HCT116 (cell line): Measurements from ENCODE around the gene GJC1. TPM values are rescaled to one million over a fixed set of nuclear protein-coding genes. Genes with fewer than 3 reads are reported as not detected.

ENCODE experiments used
- ATAC-seq: fragments of 200-7000 bp; cut with Tn5 transposase; 2 replicates; pipeline ENCODE4 v1.9.1; 2020; ENCODE audit warnings: mild to moderate bottlenecking, moderate library complexity
- BruUV-seq: library from RNA; stranded (reverse); fragments of 400-500 nt; replicated peaks from 2 replicates; lab custom pipeline; 2021; lab: Mats Ljungman, UMichigan
- CTCF ChIA-PET: fragments of 300-600 bp; sonication (Branson Sonifier 250); formaldehyde crosslinking; loops from one replicate; lab custom pipeline; 2021; ENCODE audit warnings: antibody characterized with exemption; lab: Charles Lee
- POLR2A ChIA-PET: fragments of 300-600, 350-600 bp; sonication (Branson Sonifier 250); formaldehyde crosslinking; loops from one replicate; lab custom pipeline; 2021; ENCODE audit warnings: antibody characterized with exemption; lab: Charles Lee
- RAD21 ChIA-PET, 2 experiments: fragments of 300-600 bp; sonication (Branson Sonifier 250); formaldehyde crosslinking; loops; one replicate each; lab custom pipeline; 2023; ENCODE audit warnings: low total read pairs in 2 of 2; ENCODE audit not compliant: uncharacterized antibody in 2 of 2, unreplicated experiment in 2 of 2, low non-redundant PET in 1 of 2; lab: Charles Lee
- DNase-seq: peaks from one replicate; pipeline ENCODE4 v3.0.0-alpha.2; 2010; ENCODE audit warnings: low read depth, low spot score
- H2AFZ ChIP-seq: fragments of 200-600 bp; shearing (Covaris generic), sonication (generic); 2 replicates; pipeline ENCODE4 v1.6.1; 2017; ENCODE audit warnings: low read depth, mixed run types, mixed read lengths, antibody characterized with exemption, low read length; ENCODE audit not compliant: poor library complexity, severe bottlenecking
- H3K27ac ChIP-seq: 2 replicates; pipeline ENCODE4 v1.5.1; 2012; ENCODE audit warnings: low read depth, low read length
- H3K27me3 ChIP-seq: fragments of 200-600 bp; sonication (generic); 2 replicates; pipeline ENCODE4 v1.6.1; 2016; ENCODE audit warnings: mixed run types, low read length, mixed read lengths; ENCODE audit not compliant: insufficient read depth
- H3K36me3 ChIP-seq, 2 experiments: fragments of 200-500 bp in 1 of 2; fragments of 200-600 bp in 1 of 2; sonication (Bioruptor generic) in 1 of 2; sonication (generic) in 1 of 2; 2 replicates each; pipeline versions ENCODE4 v1.5.1 to v1.6.1; 2014 to 2016; ENCODE audit warnings: low read length in 2 of 2, inconsistent platforms in 1 of 2, mixed read lengths in 1 of 2, mixed run types in 1 of 2; ENCODE audit not compliant: insufficient read depth in 2 of 2, control insufficient read depth in 1 of 2
- H3K4me1 ChIP-seq, 2 experiments: fragments of 200-600 bp in 1 of 2; sonication (generic) in 1 of 2; 2 replicates each; pipeline versions ENCODE4 v1.5.1 to v1.6.1; 2012 to 2017; ENCODE audit warnings: low read length in 2 of 2, inconsistent platforms in 1 of 2, mild to moderate bottlenecking in 1 of 2, mixed read lengths in 1 of 2, mixed run types in 1 of 2, moderate library complexity in 1 of 2; ENCODE audit not compliant: insufficient read depth in 2 of 2, control insufficient read depth in 1 of 2
- H3K4me2 ChIP-seq: fragments of 200-600 bp; sonication (generic); 2 replicates; pipeline ENCODE4 v1.6.1; 2017; ENCODE audit warnings: mixed run types, low read length, mixed read lengths
- H3K4me3 ChIP-seq, 2 experiments: fragments of 200-600 bp in 1 of 2; sonication (generic) in 1 of 2; replicated peaks in 1 of 2; 2 replicates each; pipeline ENCODE4 v1.5.1; 2011 to 2016; ENCODE audit warnings: low read length in 2 of 2, control low read depth in 1 of 2, low read depth in 1 of 2, mild to moderate bottlenecking in 1 of 2, mixed read lengths in 1 of 2, mixed run types in 1 of 2
- H3K79me2 ChIP-seq: fragments of 200-600 bp; sonication (generic); 2 replicates; pipeline ENCODE4 v1.6.1; 2017; ENCODE audit warnings: mild to moderate bottlenecking, mixed run types, low read length, moderate library complexity, mixed read lengths; ENCODE audit not compliant: insufficient read depth
- H3K9ac ChIP-seq: fragments of 200-600 bp; sonication (generic); 2 replicates; pipeline ENCODE4 v1.6.1; 2016; ENCODE audit warnings: low read length, mixed read lengths
- H3K9me2 ChIP-seq: fragments of 200-600 bp; sonication (generic), shearing (Covaris generic); 2 replicates; pipeline ENCODE4 v1.6.1; 2017; ENCODE audit warnings: mixed run types, mild to moderate bottlenecking, moderate library complexity; ENCODE audit not compliant: insufficient read depth
- H3K9me3 ChIP-seq, 2 experiments: fragments of 200-500 bp in 1 of 2; fragments of 200-600 bp in 1 of 2; sonication (Bioruptor generic) in 1 of 2; sonication (generic) in 1 of 2; 2 replicates each; pipeline ENCODE4 v1.6.1; 2014 to 2017; ENCODE audit warnings: low read length in 2 of 2, mixed read lengths in 2 of 2, inconsistent platforms in 1 of 2, low read depth in 1 of 2, mild to moderate bottlenecking in 1 of 2, mixed run types in 1 of 2, moderate library complexity in 1 of 2; ENCODE audit not compliant: control insufficient read depth in 1 of 2, insufficient read depth in 1 of 2
- H4K20me1 ChIP-seq: fragments of 200-600 bp; sonication (generic), shearing (Covaris generic); 2 replicates; pipeline ENCODE4 v1.6.1; 2017; ENCODE audit warnings: mixed run types, mild to moderate bottlenecking, moderate library complexity; ENCODE audit not compliant: insufficient read depth
- CEBPB ChIP-seq: IDR thresholded peaks from 2 replicates; pipeline ENCODE4 v1.6.1; 2012; ENCODE audit warnings: low read depth
- EGR1 ChIP-seq: IDR thresholded peaks from 2 replicates; pipeline ENCODE4 v1.6.1; 2012; ENCODE audit warnings: low read depth
- ELF1 ChIP-seq: IDR thresholded peaks from 2 replicates; pipeline ENCODE4 v1.6.1; 2012; ENCODE audit warnings: low read depth, borderline replicate concordance
- EZH2 ChIP-seq: fragments of 200-600 bp; sonication (generic); IDR thresholded peaks from 2 replicates; pipeline ENCODE4 v1.6.1; 2017; ENCODE audit warnings: antibody characterized with exemption, mixed run types
- EZH2phosphoT487 ChIP-seq: fragments of 200-600 bp; IDR thresholded peaks from 2 replicates; pipeline ENCODE4 v1.6.1; 2018; ENCODE audit warnings: antibody characterized with exemption, borderline replicate concordance
- FOSL1 ChIP-seq: IDR thresholded peaks from 2 replicates; pipeline ENCODE4 v1.6.1; 2012; ENCODE audit warnings: low read depth
- JUND ChIP-seq: IDR thresholded peaks from 2 replicates; pipeline ENCODE4 v1.6.1; 2012
- POLR2AphosphoS5 ChIP-seq: IDR thresholded peaks from 2 replicates; pipeline ENCODE4 v1.6.1; 2011; ENCODE audit warnings: mild to moderate bottlenecking, low read depth, low read length, moderate library complexity
- RAD21 ChIP-seq: IDR thresholded peaks from 2 replicates; pipeline ENCODE4 v1.6.1; 2012; ENCODE audit warnings: low read depth, mild to moderate bottlenecking
- SIN3A ChIP-seq: IDR thresholded peaks from 2 replicates; pipeline ENCODE4 v1.6.1; 2012; ENCODE audit warnings: low read depth
- SP1 ChIP-seq: IDR thresholded peaks from 2 replicates; pipeline ENCODE4 v1.6.1; 2012; ENCODE audit warnings: low read depth
- SRF ChIP-seq: IDR thresholded peaks from 2 replicates; pipeline ENCODE4 v1.6.1; 2012; ENCODE audit warnings: low read depth
- TCF7L2 ChIP-seq: IDR thresholded peaks from 2 replicates; pipeline ENCODE4 v1.7.0; 2011; ENCODE audit warnings: borderline replicate concordance, inconsistent platforms; ENCODE audit not compliant: insufficient read depth, insufficient read length; ENCODE audit errors: extremely low read depth
- YY1 ChIP-seq: IDR thresholded peaks from 2 replicates; pipeline ENCODE4 v1.6.1; 2011; ENCODE audit warnings: low read length, low read depth, moderate library complexity, mild to moderate bottlenecking; ENCODE audit not compliant: insufficient replicate concordance; ENCODE audit errors: extremely low read depth
- ZFX ChIP-seq: fragments of 450-650 bp; IDR thresholded peaks from 2 replicates; pipeline ENCODE4 v1.6.1; 2017
- ZNF274 ChIP-seq: fragments of 200-500 bp; sonication (Bioruptor generic); IDR thresholded peaks from 2 replicates; pipeline ENCODE4 v1.6.1; 2014; ENCODE audit warnings: mild to moderate bottlenecking, low read depth, low read length, inconsistent platforms
- intact Hi-C: fragments of 100-400 bp; cut with micrococcal nuclease; formaldehyde crosslinking; loops from 2 replicates; pipeline ENCODE4 v1.10.0; 2022
- total RNA-seq: library from RNA; stranded (reverse); gene quantifications from one replicate; pipeline ENCODE4 v1.2.1, GENCODE V29; 2021; ENCODE audit not compliant: unreplicated experiment
- TF ChIP-seq, protein P1 (sequence below): IDR thresholded peaks from 2 replicates; pipeline ENCODE4 v1.6.1; 2012; ENCODE audit warnings: low read depth
- TF ChIP-seq, protein P2 (sequence below), 3 experiments: fragments of 200-600 bp in 1 of 3; sonication (generic) in 1 of 3; IDR thresholded peaks in 2 of 3; conservative IDR thresholded peaks in 1 of 3; 2 replicates each; pipeline ENCODE4 v1.5.1; 2012 to 2017; ENCODE audit warnings: low read depth in 2 of 3, low read length in 2 of 3, antibody characterized with exemption in 1 of 3, borderline replicate concordance in 1 of 3, control low read depth in 1 of 3, mild to moderate bottlenecking in 1 of 3, mixed read lengths in 1 of 3, mixed run types in 1 of 3, moderate library complexity in 1 of 3; ENCODE audit not compliant: insufficient read depth in 1 of 3
- TF ChIP-seq, protein P3 (sequence below): IDR thresholded peaks from 2 replicates; pipeline ENCODE4 v1.6.1; 2012
- TF ChIP-seq, protein P4 (sequence below): IDR thresholded peaks from 2 replicates; pipeline ENCODE4 v1.6.1; 2011; ENCODE audit warnings: mild to moderate bottlenecking, low read length, moderate library complexity; ENCODE audit not compliant: insufficient replicate concordance; ENCODE audit errors: extremely low read depth

GJC1 gene
- total RNA-seq, 1 experiment from 2014 or later = 62.4 TPM

DNA sequence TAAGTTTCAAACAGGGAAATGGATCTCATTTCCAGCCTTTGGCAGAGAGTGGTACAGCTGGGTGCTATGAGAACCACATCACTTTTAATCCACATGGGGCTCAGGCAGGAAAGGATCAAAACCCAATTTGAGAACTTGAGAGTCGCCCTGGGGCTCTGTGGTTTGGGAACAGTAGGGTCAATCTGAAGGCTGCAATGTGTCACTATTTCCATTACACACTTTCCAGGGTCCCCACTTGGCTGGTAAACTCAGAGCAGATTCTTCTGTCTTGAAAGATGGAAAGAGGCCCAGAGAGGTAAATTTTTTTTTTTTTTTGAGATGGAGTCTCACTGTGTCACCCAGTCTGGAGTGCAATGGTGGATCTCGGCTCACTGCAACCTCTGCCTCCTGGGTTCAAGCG is 10.8 kb upstream of the GJC1 start:
- Histone ChIP-seq H3K9ac (no peak overlapping the region), H3K4me2 (no peak overlapping the region), H3K79me2 (no peaks in the 10 kb centered on the region), H2AFZ (no peak overlapping the region), H3K27ac (no peak overlapping the region), H3K4me1 (peaks cover 9 to 10% of the 10 kb centered on the region in 2 experiments; a peak in 3 of 4 replicates), H3K27me3 (no peaks in the 10 kb centered on the region), H3K36me3 (no peaks in the 10 kb centered on the region), H3K9me3 (no peaks in the 10 kb centered on the region), H4K20me1 (no peaks in the 10 kb centered on the region), H3K9me2 (no peaks in the 10 kb centered on the region), H3K4me3 (no peak overlapping the region)
- ChIA-PET POLR2A (no interaction called here), RAD21 (interaction anchor here in 1 of 2 experiments (0.6 kb wide), 1 partner anchor 48 kb away, joined by 3 read pairs; no protein-coding TSS in a partner anchor), CTCF (no interaction called here)
- DNase-seq (no peak), ATAC-seq (no peak)
- intact Hi-C loops = no loop called here
- TF ChIP-seq, protein P1, sequence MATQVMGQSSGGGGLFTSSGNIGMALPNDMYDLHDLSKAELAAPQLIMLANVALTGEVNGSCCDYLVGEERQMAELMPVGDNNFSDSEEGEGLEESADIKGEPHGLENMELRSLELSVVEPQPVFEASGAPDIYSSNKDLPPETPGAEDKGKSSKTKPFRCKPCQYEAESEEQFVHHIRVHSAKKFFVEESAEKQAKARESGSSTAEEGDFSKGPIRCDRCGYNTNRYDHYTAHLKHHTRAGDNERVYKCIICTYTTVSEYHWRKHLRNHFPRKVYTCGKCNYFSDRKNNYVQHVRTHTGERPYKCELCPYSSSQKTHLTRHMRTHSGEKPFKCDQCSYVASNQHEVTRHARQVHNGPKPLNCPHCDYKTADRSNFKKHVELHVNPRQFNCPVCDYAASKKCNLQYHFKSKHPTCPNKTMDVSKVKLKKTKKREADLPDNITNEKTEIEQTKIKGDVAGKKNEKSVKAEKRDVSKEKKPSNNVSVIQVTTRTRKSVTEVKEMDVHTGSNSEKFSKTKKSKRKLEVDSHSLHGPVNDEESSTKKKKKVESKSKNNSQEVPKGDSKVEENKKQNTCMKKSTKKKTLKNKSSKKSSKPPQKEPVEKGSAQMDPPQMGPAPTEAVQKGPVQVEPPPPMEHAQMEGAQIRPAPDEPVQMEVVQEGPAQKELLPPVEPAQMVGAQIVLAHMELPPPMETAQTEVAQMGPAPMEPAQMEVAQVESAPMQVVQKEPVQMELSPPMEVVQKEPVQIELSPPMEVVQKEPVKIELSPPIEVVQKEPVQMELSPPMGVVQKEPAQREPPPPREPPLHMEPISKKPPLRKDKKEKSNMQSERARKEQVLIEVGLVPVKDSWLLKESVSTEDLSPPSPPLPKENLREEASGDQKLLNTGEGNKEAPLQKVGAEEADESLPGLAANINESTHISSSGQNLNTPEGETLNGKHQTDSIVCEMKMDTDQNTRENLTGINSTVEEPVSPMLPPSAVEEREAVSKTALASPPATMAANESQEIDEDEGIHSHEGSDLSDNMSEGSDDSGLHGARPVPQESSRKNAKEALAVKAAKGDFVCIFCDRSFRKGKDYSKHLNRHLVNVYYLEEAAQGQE = no peak
- TF ChIP-seq TCF7L2 = no peak
- no peak for TF ChIP-seq SP1
- TF ChIP-seq, protein P2, sequence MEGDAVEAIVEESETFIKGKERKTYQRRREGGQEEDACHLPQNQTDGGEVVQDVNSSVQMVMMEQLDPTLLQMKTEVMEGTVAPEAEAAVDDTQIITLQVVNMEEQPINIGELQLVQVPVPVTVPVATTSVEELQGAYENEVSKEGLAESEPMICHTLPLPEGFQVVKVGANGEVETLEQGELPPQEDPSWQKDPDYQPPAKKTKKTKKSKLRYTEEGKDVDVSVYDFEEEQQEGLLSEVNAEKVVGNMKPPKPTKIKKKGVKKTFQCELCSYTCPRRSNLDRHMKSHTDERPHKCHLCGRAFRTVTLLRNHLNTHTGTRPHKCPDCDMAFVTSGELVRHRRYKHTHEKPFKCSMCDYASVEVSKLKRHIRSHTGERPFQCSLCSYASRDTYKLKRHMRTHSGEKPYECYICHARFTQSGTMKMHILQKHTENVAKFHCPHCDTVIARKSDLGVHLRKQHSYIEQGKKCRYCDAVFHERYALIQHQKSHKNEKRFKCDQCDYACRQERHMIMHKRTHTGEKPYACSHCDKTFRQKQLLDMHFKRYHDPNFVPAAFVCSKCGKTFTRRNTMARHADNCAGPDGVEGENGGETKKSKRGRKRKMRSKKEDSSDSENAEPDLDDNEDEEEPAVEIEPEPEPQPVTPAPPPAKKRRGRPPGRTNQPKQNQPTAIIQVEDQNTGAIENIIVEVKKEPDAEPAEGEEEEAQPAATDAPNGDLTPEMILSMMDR (IDR thresholded peaks at IDR 0.05 in 2 of 3, conservative IDR thresholded peaks at IDR 0.05 in 1 of 3; ENCODE audit: borderline replicate concordance in 1 of 3, insufficient read depth in 1 of 3, low read depth in 2 of 3, low read length in 2 of 3) = no peak
- TF ChIP-seq JUND = no peak
- TF ChIP-seq YY1 = no peak
- TF ChIP-seq, protein P3, sequence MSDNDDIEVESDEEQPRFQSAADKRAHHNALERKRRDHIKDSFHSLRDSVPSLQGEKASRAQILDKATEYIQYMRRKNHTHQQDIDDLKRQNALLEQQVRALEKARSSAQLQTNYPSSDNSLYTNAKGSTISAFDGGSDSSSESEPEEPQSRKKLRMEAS = no peak
- TF ChIP-seq, protein P4, sequence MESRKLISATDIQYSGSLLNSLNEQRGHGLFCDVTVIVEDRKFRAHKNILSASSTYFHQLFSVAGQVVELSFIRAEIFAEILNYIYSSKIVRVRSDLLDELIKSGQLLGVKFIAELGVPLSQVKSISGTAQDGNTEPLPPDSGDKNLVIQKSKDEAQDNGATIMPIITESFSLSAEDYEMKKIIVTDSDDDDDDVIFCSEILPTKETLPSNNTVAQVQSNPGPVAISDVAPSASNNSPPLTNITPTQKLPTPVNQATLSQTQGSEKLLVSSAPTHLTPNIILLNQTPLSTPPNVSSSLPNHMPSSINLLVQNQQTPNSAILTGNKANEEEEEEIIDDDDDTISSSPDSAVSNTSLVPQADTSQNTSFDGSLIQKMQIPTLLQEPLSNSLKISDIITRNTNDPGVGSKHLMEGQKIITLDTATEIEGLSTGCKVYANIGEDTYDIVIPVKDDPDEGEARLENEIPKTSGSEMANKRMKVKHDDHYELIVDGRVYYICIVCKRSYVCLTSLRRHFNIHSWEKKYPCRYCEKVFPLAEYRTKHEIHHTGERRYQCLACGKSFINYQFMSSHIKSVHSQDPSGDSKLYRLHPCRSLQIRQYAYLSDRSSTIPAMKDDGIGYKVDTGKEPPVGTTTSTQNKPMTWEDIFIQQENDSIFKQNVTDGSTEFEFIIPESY = no peak
- no peak for TF ChIP-seq ZNF274
- TF ChIP-seq SRF = no peak
- no peak for TF ChIP-seq ZFX
- TF ChIP-seq EZH2phosphoT487 = no peak
- TF ChIP-seq RAD21 = no peak
- no peak for TF ChIP-seq EGR1
- TF ChIP-seq POLR2AphosphoS5 = no peak
- TF ChIP-seq ELF1 = no peak
- no peak for TF ChIP-seq EZH2
- no peak for TF ChIP-seq CEBPB
- no peak for TF ChIP-seq SIN3A
- TF ChIP-seq FOSL1 = no peak
- no TSS peak for BruUV-seq
